WTC11 (cell line): Measurements from ENCODE around the gene OTUB1. TPM values are rescaled to one million over a fixed set of nuclear protein-coding genes. Genes with fewer than 3 reads are reported as not detected.
A peak's percentile ranks its signal among the peaks of the same experiment; 100 is the strongest.

ENCODE experiments used
- ATF1 ChIP-seq: sonication (generic); formaldehyde crosslinking; IDR thresholded peaks from 2 replicates; pipeline ENCODE4 v1.8.1; 2023; ENCODE audit warnings: mild to moderate bottlenecking, moderate library complexity, missing genetic modification reagents
- EMX1 ChIP-seq: fragments of 250-450 bp; sonication (Bioruptor Pico); IDR thresholded peaks from 2 replicates; pipeline ENCODE4 v1.8.0; 2021; ENCODE audit warnings: mild to moderate bottlenecking
- FOXJ3 ChIP-seq: sonication (generic); formaldehyde crosslinking; IDR thresholded peaks from 2 replicates; pipeline ENCODE4 v1.9.0; 2021; ENCODE audit warnings: missing genetic modification reagents, mild to moderate bottlenecking, borderline replicate concordance
- FOXP1 ChIP-seq: sonication (generic); formaldehyde crosslinking; IDR thresholded peaks from 2 replicates; pipeline ENCODE4 v1.8.0; 2022; ENCODE audit warnings: missing genetic modification reagents, mild to moderate bottlenecking, moderate library complexity, borderline replicate concordance
- GRHL2 ChIP-seq: fragments of 250-450 bp; sonication (Bioruptor Pico); IDR thresholded peaks from 2 replicates; pipeline ENCODE4 v1.8.0; 2022; ENCODE audit warnings: mild to moderate bottlenecking, moderate library complexity; ENCODE audit not compliant: insufficient replicate concordance, severe bottlenecking
- IRF2 ChIP-seq: sonication (generic); formaldehyde crosslinking; IDR thresholded peaks from 2 replicates; pipeline ENCODE4 v1.8.0; 2022; ENCODE audit warnings: low read depth, missing genetic modification reagents, borderline replicate concordance
- JAZF1 ChIP-seq: fragments of 250-450 bp; sonication (Bioruptor Pico); IDR thresholded peaks from 2 replicates; pipeline ENCODE4 v1.9.0; 2021; ENCODE audit warnings: moderate library complexity, mild to moderate bottlenecking, inconsistent platforms
- MXD4 ChIP-seq: fragments of 250-450 bp; sonication (Bioruptor Pico); IDR thresholded peaks from 2 replicates; pipeline ENCODE4 v1.8.0; 2021; ENCODE audit warnings: mild to moderate bottlenecking, moderate library complexity, borderline replicate concordance
- NR1H2 ChIP-seq: sonication (generic); formaldehyde crosslinking; IDR thresholded peaks from 2 replicates; pipeline ENCODE4 v1.9.0; 2021; ENCODE audit warnings: mild to moderate bottlenecking, moderate library complexity, missing genetic modification reagents
- RELA ChIP-seq: sonication (generic); formaldehyde crosslinking; IDR thresholded peaks from 2 replicates; pipeline ENCODE4 v1.8.1; 2022; ENCODE audit warnings: missing genetic modification reagents, mild to moderate bottlenecking, borderline replicate concordance
- RORB ChIP-seq: fragments of 250-450 bp; sonication (Bioruptor Pico); IDR thresholded peaks from 2 replicates; pipeline ENCODE4 v1.9.0; 2021; ENCODE audit warnings: mild to moderate bottlenecking
- TEAD1 ChIP-seq: sonication (generic); formaldehyde crosslinking; IDR thresholded peaks from 2 replicates; pipeline ENCODE4 v1.8.0; 2022; ENCODE audit warnings: mild to moderate bottlenecking, missing genetic modification reagents
- TEAD4 ChIP-seq: sonication (generic); formaldehyde crosslinking; IDR thresholded peaks from 2 replicates; pipeline ENCODE4 v1.8.0; 2022; ENCODE audit warnings: mild to moderate bottlenecking, missing genetic modification reagents
- ZNF138 ChIP-seq: sonication (generic); formaldehyde crosslinking; conservative IDR thresholded peaks from 2 replicates; pipeline ENCODE4 v1.8.1; 2022; ENCODE audit warnings: mild to moderate bottlenecking, moderate library complexity, missing genetic modification reagents
- ZNF317 ChIP-seq: sonication (generic); formaldehyde crosslinking; IDR thresholded peaks from 2 replicates; pipeline ENCODE4 v1.8.1; 2023; ENCODE audit warnings: low read depth, mild to moderate bottlenecking, moderate library complexity, missing genetic modification reagents, borderline replicate concordance
- ZNF423 ChIP-seq: fragments of 250-450 bp; sonication (Bioruptor Pico); IDR thresholded peaks from 2 replicates; pipeline ENCODE4 v2.1.2; 2022; ENCODE audit warnings: mild to moderate bottlenecking, moderate library complexity
- total RNA-seq: library from RNA; stranded (reverse); gene quantifications from 3 replicates; pipeline ENCODE4 v1.2.3, GENCODE V29; 2021
- TF ChIP-seq, protein P1 (sequence below): fragments of 250-450 bp; sonication (Bioruptor Pico); IDR thresholded peaks from 2 replicates; pipeline ENCODE4 v1.8.0; 2021; ENCODE audit warnings: mild to moderate bottlenecking
- TF ChIP-seq, protein P2 (sequence below): sonication (generic); formaldehyde crosslinking; IDR thresholded peaks from 2 replicates; pipeline ENCODE4 v1.8.0; 2022; ENCODE audit warnings: mild to moderate bottlenecking, missing genetic modification reagents
- TF ChIP-seq, protein P3 (sequence below): fragments of 250-450 bp; sonication (Bioruptor Pico); IDR thresholded peaks from 2 replicates; pipeline ENCODE4 v1.9.0; 2021; ENCODE audit warnings: mild to moderate bottlenecking, borderline replicate concordance
- TF ChIP-seq, protein P4 (sequence below): sonication (generic); formaldehyde crosslinking; IDR thresholded peaks from 2 replicates; pipeline ENCODE4 v1.8.1; 2023; ENCODE audit warnings: mild to moderate bottlenecking, moderate library complexity, missing genetic modification reagents
- TF ChIP-seq, protein P5 (sequence below): sonication (generic); formaldehyde crosslinking; IDR thresholded peaks from 2 replicates; pipeline ENCODE4 v1.8.1; 2023; ENCODE audit warnings: mild to moderate bottlenecking, missing genetic modification reagents
- TF ChIP-seq, protein P6 (sequence below): sonication (generic); formaldehyde crosslinking; IDR thresholded peaks from 2 replicates; pipeline ENCODE4 v1.8.0; 2023; ENCODE audit warnings: missing genetic modification reagents
- TF ChIP-seq, protein P7 (sequence below): fragments of 200-600 bp; IDR thresholded peaks from 2 replicates; pipeline ENCODE4 v1.8.0; 2022; ENCODE audit warnings: antibody characterized with exemption
- TF ChIP-seq, protein P8 (sequence below): sonication (generic); formaldehyde crosslinking; IDR thresholded peaks from 2 replicates; pipeline ENCODE4 v1.8.0; 2023; ENCODE audit warnings: mild to moderate bottlenecking, missing genetic modification reagents

OTUB1 gene
- total RNA-seq, 1 experiment from 2014 or later = 112 TPM

DNA sequence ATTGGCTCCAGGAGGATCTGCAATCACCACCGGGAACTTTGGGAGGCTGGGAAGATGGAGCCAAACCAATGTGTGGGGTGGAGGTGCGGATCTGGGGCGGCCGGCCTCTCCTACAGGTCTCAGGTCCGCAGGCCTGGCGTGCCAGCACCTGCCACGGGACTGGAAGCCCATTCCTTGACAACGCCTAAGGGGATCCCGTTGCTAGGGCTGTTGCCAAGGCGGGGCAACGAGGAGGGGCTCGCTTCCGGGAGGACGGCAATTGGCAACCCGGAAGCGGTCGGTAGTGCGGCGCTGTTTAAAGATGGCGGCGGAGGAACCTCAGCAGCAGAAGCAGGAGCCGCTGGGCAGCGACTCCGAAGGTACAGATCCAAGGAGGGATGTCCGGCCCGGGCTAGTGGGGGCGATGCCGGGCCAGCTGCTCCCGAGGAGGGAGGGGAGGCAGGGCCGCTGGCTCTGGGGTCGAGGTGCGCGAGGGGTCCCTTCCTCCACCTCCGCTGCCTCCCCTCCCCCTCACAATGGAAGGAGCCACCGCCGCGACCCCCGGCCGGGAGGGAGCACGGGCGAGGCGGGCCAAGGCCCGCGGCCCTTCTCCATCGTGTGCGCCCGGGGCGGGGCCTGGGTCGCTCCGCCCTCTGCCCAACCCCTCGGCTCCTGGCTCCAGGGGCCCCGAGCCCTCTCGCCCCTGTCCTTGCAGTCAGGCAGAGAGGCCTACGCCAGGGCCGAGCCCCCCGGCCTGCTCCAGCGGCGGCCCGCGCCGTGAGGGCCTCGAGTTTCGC, at the start of gene OTUB1 (continued):
- TF ChIP-seq, protein P1, sequence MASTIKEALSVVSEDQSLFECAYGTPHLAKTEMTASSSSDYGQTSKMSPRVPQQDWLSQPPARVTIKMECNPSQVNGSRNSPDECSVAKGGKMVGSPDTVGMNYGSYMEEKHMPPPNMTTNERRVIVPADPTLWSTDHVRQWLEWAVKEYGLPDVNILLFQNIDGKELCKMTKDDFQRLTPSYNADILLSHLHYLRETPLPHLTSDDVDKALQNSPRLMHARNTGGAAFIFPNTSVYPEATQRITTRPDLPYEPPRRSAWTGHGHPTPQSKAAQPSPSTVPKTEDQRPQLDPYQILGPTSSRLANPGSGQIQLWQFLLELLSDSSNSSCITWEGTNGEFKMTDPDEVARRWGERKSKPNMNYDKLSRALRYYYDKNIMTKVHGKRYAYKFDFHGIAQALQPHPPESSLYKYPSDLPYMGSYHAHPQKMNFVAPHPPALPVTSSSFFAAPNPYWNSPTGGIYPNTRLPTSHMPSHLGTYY = no peak
- no peak for TF ChIP-seq IRF2 (CRISPR knock-in tag)
- 0 out of 2 replicates have a peak, but pooled peaks have one; percentile 66 for TF ChIP-seq ATF1 (CRISPR knock-in tag)
- no peak for TF ChIP-seq TEAD1
- TF ChIP-seq, protein P2, sequence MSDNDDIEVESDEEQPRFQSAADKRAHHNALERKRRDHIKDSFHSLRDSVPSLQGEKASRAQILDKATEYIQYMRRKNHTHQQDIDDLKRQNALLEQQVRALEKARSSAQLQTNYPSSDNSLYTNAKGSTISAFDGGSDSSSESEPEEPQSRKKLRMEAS (CRISPR knock-in tag) = peak; percentile 62; the same call in 1 of the 2 replicates
- TF ChIP-seq FOXJ3 (CRISPR knock-in tag) = no peak
- TF ChIP-seq ZNF317 = 0 out of 2 replicates have a peak, but pooled peaks have one; percentile 32
- TF ChIP-seq NR1H2 (CRISPR knock-in tag) = no peak
- no peak for TF ChIP-seq EMX1 (CRISPR knock-in tag)
- TF ChIP-seq, protein P3, sequence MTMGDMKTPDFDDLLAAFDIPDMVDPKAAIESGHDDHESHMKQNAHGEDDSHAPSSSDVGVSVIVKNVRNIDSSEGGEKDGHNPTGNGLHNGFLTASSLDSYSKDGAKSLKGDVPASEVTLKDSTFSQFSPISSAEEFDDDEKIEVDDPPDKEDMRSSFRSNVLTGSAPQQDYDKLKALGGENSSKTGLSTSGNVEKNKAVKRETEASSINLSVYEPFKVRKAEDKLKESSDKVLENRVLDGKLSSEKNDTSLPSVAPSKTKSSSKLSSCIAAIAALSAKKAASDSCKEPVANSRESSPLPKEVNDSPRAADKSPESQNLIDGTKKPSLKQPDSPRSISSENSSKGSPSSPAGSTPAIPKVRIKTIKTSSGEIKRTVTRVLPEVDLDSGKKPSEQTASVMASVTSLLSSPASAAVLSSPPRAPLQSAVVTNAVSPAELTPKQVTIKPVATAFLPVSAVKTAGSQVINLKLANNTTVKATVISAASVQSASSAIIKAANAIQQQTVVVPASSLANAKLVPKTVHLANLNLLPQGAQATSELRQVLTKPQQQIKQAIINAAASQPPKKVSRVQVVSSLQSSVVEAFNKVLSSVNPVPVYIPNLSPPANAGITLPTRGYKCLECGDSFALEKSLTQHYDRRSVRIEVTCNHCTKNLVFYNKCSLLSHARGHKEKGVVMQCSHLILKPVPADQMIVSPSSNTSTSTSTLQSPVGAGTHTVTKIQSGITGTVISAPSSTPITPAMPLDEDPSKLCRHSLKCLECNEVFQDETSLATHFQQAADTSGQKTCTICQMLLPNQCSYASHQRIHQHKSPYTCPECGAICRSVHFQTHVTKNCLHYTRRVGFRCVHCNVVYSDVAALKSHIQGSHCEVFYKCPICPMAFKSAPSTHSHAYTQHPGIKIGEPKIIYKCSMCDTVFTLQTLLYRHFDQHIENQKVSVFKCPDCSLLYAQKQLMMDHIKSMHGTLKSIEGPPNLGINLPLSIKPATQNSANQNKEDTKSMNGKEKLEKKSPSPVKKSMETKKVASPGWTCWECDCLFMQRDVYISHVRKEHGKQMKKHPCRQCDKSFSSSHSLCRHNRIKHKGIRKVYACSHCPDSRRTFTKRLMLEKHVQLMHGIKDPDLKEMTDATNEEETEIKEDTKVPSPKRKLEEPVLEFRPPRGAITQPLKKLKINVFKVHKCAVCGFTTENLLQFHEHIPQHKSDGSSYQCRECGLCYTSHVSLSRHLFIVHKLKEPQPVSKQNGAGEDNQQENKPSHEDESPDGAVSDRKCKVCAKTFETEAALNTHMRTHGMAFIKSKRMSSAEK (CRISPR knock-in tag) = no peak
- peak; percentile 17; the same call in 1 of the 2 replicates for TF ChIP-seq FOXP1 (CRISPR knock-in tag)
- TF ChIP-seq MXD4 (CRISPR knock-in tag) = no peak
- no peak for TF ChIP-seq RORB (CRISPR knock-in tag)
- TF ChIP-seq, protein P4, sequence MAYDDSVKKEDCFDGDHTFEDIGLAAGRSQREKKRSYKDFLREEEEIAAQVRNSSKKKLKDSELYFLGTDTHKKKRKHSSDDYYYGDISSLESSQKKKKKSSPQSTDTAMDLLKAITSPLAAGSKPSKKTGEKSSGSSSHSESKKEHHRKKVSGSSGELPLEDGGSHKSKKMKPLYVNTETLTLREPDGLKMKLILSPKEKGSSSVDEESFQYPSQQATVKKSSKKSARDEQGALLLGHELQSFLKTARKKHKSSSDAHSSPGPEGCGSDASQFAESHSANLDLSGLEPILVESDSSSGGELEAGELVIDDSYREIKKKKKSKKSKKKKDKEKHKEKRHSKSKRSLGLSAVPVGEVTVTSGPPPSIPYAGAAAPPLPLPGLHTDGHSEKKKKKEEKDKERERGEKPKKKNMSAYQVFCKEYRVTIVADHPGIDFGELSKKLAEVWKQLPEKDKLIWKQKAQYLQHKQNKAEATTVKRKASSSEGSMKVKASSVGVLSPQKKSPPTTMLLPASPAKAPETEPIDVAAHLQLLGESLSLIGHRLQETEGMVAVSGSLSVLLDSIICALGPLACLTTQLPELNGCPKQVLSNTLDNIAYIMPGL (CRISPR knock-in tag) = peak; percentile 74
- no peak for TF ChIP-seq GRHL2 (CRISPR knock-in tag)
- TF ChIP-seq RELA (CRISPR knock-in tag) = 0 out of 2 replicates have a peak, but pooled peaks have one; percentile 60
- TF ChIP-seq, protein P5, sequence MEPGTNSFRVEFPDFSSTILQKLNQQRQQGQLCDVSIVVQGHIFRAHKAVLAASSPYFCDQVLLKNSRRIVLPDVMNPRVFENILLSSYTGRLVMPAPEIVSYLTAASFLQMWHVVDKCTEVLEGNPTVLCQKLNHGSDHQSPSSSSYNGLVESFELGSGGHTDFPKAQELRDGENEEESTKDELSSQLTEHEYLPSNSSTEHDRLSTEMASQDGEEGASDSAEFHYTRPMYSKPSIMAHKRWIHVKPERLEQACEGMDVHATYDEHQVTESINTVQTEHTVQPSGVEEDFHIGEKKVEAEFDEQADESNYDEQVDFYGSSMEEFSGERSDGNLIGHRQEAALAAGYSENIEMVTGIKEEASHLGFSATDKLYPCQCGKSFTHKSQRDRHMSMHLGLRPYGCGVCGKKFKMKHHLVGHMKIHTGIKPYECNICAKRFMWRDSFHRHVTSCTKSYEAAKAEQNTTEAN (CRISPR knock-in tag) = peak; percentile 20
- TF ChIP-seq, protein P6, sequence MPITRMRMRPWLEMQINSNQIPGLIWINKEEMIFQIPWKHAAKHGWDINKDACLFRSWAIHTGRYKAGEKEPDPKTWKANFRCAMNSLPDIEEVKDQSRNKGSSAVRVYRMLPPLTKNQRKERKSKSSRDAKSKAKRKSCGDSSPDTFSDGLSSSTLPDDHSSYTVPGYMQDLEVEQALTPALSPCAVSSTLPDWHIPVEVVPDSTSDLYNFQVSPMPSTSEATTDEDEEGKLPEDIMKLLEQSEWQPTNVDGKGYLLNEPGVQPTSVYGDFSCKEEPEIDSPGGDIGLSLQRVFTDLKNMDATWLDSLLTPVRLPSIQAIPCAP = 0 out of 2 replicates have a peak, but pooled peaks have one; percentile 35
- no peak for TF ChIP-seq JAZF1 (CRISPR knock-in tag)
- 0 out of 2 replicates have a peak, but pooled peaks have one; percentile 59 for TF ChIP-seq ZNF138 (CRISPR knock-in tag)
- no peak for TF ChIP-seq ZNF423 (CRISPR knock-in tag)
- TF ChIP-seq, protein P7, sequence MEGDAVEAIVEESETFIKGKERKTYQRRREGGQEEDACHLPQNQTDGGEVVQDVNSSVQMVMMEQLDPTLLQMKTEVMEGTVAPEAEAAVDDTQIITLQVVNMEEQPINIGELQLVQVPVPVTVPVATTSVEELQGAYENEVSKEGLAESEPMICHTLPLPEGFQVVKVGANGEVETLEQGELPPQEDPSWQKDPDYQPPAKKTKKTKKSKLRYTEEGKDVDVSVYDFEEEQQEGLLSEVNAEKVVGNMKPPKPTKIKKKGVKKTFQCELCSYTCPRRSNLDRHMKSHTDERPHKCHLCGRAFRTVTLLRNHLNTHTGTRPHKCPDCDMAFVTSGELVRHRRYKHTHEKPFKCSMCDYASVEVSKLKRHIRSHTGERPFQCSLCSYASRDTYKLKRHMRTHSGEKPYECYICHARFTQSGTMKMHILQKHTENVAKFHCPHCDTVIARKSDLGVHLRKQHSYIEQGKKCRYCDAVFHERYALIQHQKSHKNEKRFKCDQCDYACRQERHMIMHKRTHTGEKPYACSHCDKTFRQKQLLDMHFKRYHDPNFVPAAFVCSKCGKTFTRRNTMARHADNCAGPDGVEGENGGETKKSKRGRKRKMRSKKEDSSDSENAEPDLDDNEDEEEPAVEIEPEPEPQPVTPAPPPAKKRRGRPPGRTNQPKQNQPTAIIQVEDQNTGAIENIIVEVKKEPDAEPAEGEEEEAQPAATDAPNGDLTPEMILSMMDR = no peak
- no peak for TF ChIP-seq TEAD4
- TF ChIP-seq, protein P8, sequence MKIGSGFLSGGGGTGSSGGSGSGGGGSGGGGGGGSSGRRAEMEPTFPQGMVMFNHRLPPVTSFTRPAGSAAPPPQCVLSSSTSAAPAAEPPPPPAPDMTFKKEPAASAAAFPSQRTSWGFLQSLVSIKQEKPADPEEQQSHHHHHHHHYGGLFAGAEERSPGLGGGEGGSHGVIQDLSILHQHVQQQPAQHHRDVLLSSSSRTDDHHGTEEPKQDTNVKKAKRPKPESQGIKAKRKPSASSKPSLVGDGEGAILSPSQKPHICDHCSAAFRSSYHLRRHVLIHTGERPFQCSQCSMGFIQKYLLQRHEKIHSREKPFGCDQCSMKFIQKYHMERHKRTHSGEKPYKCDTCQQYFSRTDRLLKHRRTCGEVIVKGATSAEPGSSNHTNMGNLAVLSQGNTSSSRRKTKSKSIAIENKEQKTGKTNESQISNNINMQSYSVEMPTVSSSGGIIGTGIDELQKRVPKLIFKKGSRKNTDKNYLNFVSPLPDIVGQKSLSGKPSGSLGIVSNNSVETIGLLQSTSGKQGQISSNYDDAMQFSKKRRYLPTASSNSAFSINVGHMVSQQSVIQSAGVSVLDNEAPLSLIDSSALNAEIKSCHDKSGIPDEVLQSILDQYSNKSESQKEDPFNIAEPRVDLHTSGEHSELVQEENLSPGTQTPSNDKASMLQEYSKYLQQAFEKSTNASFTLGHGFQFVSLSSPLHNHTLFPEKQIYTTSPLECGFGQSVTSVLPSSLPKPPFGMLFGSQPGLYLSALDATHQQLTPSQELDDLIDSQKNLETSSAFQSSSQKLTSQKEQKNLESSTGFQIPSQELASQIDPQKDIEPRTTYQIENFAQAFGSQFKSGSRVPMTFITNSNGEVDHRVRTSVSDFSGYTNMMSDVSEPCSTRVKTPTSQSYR = peak; percentile 67; the same call in 1 of the 2 replicates
